Spleen (tissue), 11 donors: ENCODE measurements around the gene CTNNB1. TPM values are rescaled to one million over a fixed set of nuclear protein-coding genes. Genes with fewer than 3 reads are reported as not detected.

Experiments
- DNase-seq: peaks from one replicate; pipeline ENCODE4 v3.0.0-alpha.2; 2020
- H3K27ac ChIP-seq, 8 donors: fragments of 200-600 bp; sonication (generic) in 7 of 8; 1 replicate in 4 of 8; 2 replicates in 4 of 8; pipeline versions ENCODE4 v1.5.0 to v1.8.0; 2016 to 2021; ENCODE audit warnings: inconsistent platforms in 4 of 8, mild to moderate bottlenecking in 4 of 8, moderate library complexity in 1 of 8
- H3K27me3 ChIP-seq, 7 donors: fragments of 200-600 bp; sonication (generic) in 6 of 7; replicated peaks in 1 of 7; 1 replicate in 4 of 7; 2 replicates in 3 of 7; pipeline versions ENCODE4 v1.5.0 to v1.8.0; 2016 to 2021; ENCODE audit warnings: inconsistent platforms in 3 of 7, mild to moderate bottlenecking in 1 of 7
- H3K36me3 ChIP-seq, 6 donors: fragments of 200-600 bp; sonication (generic) in 5 of 6; 1 replicate in 4 of 6; 2 replicates in 2 of 6; pipeline versions ENCODE4 v1.5.0 to v1.8.0; 2016 to 2021; ENCODE audit warnings: inconsistent platforms in 2 of 6
- H3K4me1 ChIP-seq, 6 donors: fragments of 200-600 bp; sonication (generic) in 5 of 6; 1 replicate in 3 of 6; 2 replicates in 3 of 6; pipeline versions ENCODE4 v1.5.0 to v1.8.0; 2016 to 2021; ENCODE audit warnings: inconsistent platforms in 3 of 6
- H3K4me3 ChIP-seq, 8 donors: fragments of 200-600 bp; sonication (generic) in 7 of 8; 1 replicate in 4 of 8; 2 replicates in 4 of 8; pipeline versions ENCODE4 v1.5.0 to v1.8.0; 2016 to 2021; ENCODE audit warnings: inconsistent platforms in 4 of 8, mild to moderate bottlenecking in 4 of 8, moderate library complexity in 2 of 8
- H3K9me3 ChIP-seq, 8 donors: fragments of 200-600 bp; sonication (generic) in 7 of 8; 1 replicate in 4 of 8; 2 replicates in 4 of 8; pipeline versions ENCODE4 v1.5.0 to v1.8.0; 2016 to 2021; ENCODE audit warnings: inconsistent platforms in 4 of 8
- POLR2A ChIP-seq, 3 donors: fragments of 450-650 bp; IDR thresholded peaks; one replicate each; pipeline ENCODE4 v1.5.1; 2017; ENCODE audit warnings: antibody characterized with exemption in 3 of 3, mild to moderate bottlenecking in 1 of 3
- POLR2AphosphoS5 ChIP-seq, 3 donors: sonication (generic); formaldehyde crosslinking; IDR thresholded peaks; one replicate each; pipeline ENCODE4 v1.5.1; 2017; ENCODE audit warnings: antibody characterized with exemption in 3 of 3
- WGBS, 5 donors: extraction: QIAGEN DNeasy Blood & Tissue Kit in 3 of 5; methylation state at CpG; one replicate each; pipeline versions ENCODE4 v1.1.5 to v1.1.7; 2013 to 2018; 5-methylcytosine and 5-hydroxymethylcytosine counted together
- intact Hi-C: fragments of 100-400 bp; cut with DNase I; formaldehyde crosslinking; loops from one replicate; pipeline ENCODE4 v1.15.0; 2023; ENCODE audit warnings: low total_unique reads
- polyA plus RNA-seq, 3 donors: library from polyadenylated mRNA; stranded (reverse); fragments of 200-250 nt; gene quantifications; one replicate each; pipeline ENCODE4 v1.2.1, GENCODE V29; 2013
- small RNA-seq, 4 donors: library from RNA; depleted of rRNA; stranded (forward); fragments of <200 nt; gene quantifications; one replicate each; pipeline ENCODE3, GENCODE V24; 2016
- total RNA-seq, 7 donors: library from RNA; depleted of rRNA in 3 of 7; stranded (reverse); fragments of >200 nt in 3 of 7; fragmentation: NEBNext Ultra II Directional in 4 of 7; extraction: Animal tissue kit (Norgen Biotek cat#: 25700) in 4 of 7; gene quantifications; one replicate each; pipeline versions ENCODE4 v1.1.0 to v1.2.1, GENCODE V29; 2016 to 2021
- TF ChIP-seq, protein P1 (sequence below), 11 experiments: fragments of 200-600 bp in 7 of 11; fragments of 450-650 bp in 4 of 11; sonication (generic) in 4 of 11; IDR thresholded peaks in 8 of 11; conservative IDR thresholded peaks in 3 of 11; 1 replicate in 7 of 11; 2 replicates in 4 of 11; pipeline versions ENCODE4 v1.4.0 to v1.8.0; 2016 to 2021; ENCODE audit warnings: antibody characterized with exemption in 11 of 11, inconsistent platforms in 4 of 11, mild to moderate bottlenecking in 1 of 11
- donor health status: healthy with polysubstance abuse.
- donor health status: DM: no; HTN: no; CAD: no; lungs with moderate emphysema.
- donor health status: DM: no; HTN: no; CAD: no.
- donor health status: Bipolar disorder and iron deficiency.
- donor health status: healthy.
- donor health status: DM: no; HTN: no; CAD: no.
- donor health status: DM: yes; HTN: yes; CAD: no.

The CTNNB1 gene
- total and polyA plus RNA-seq, 10 donors = 48.6 to 347 (median 257) TPM

DNA sequence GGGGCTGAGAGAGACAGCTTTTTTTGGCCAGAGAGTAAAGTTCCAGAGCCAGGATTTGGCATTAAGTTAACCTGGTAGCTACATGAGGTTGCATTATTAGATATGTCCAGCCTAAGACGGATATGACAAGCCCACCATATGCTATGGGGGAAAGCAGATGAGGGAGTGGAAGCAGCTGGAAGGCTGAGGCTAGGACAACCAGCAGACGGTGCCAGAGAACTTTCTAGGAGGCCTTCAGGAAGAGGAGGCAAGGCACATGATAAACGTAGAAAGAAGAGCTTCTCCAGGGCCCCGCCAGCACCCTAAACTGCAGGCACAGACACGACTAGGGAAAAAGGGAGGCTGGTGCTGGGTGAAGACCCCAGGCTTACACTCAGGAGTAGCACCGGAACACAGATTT lies 87.0 kb downstream of the CTNNB1 start:
- Histone ChIP-seq H3K4me1 (peaks cover 0 to 4% (median 0%) of the 10 kb centered on the region in 6 donors), H3K4me3 (no peak overlapping the region), H3K36me3 (no peaks in the 10 kb centered on the region), H3K27ac (no peak overlapping the region), H3K27me3 (no peaks in the 10 kb centered on the region), H3K9me3 (peaks cover 0 to 11% (median 0%) of the 10 kb centered on the region in 8 donors)
- no peak for TF ChIP-seq POLR2A (IDR thresholded peaks at IDR 0.05)
- TF ChIP-seq, protein P1, sequence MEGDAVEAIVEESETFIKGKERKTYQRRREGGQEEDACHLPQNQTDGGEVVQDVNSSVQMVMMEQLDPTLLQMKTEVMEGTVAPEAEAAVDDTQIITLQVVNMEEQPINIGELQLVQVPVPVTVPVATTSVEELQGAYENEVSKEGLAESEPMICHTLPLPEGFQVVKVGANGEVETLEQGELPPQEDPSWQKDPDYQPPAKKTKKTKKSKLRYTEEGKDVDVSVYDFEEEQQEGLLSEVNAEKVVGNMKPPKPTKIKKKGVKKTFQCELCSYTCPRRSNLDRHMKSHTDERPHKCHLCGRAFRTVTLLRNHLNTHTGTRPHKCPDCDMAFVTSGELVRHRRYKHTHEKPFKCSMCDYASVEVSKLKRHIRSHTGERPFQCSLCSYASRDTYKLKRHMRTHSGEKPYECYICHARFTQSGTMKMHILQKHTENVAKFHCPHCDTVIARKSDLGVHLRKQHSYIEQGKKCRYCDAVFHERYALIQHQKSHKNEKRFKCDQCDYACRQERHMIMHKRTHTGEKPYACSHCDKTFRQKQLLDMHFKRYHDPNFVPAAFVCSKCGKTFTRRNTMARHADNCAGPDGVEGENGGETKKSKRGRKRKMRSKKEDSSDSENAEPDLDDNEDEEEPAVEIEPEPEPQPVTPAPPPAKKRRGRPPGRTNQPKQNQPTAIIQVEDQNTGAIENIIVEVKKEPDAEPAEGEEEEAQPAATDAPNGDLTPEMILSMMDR (IDR thresholded peaks at IDR 0.05 in 8 of 11, conservative IDR thresholded peaks at IDR 0.05 in 3 of 11) = no peak
- no peak for TF ChIP-seq POLR2AphosphoS5 (IDR thresholded peaks at IDR 0.05)
- DNase-seq = no peak
- intact Hi-C loops = no loop called here
- WGBS, 5 donors = 70 to 89% (median 77%) methylated on average over 6 of the region's 6 CpGs

DNA sequence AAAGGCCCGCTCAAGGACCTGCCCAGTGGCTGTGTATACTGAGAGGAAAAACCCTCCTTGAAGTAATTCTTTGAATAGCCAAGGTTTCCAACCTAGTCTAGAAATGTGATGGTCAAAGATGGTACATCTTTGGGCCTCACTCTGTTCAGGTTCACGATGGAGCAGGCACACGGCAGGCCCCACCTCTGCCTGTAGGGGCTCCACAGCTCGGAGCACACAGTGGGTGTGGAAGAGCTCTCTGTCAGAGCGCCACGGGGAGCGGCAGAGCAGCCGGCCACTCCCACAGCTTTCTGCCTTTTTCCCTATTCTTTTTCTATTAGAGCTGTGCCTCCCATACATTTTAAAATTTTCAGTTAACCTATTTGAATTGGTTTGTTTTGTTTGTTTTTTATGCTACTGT lies 89.5 kb downstream of the CTNNB1 start:
- peaks cover 0 to 3% (median 0%) of the 10 kb centered on the region in 8 donors for H3K9me3 ChIP-seq
- no peak overlapping the region for H3K4me3 ChIP-seq
- TF ChIP-seq, protein P1 (IDR thresholded peaks at IDR 0.05 in 8 of 11, conservative IDR thresholded peaks at IDR 0.05 in 3 of 11) = no peak
- TF ChIP-seq POLR2A (IDR thresholded peaks at IDR 0.05) = no peak
- no peak for TF ChIP-seq POLR2AphosphoS5 (IDR thresholded peaks at IDR 0.05)
- no peaks in the 10 kb centered on the region for H3K27me3 ChIP-seq
- H3K4me1 ChIP-seq = peaks cover 0 to 5% (median 0%) of the 10 kb centered on the region in 6 donors
- WGBS, 5 donors = 95 to 97% (median 96%) methylated on average over 8 of the region's 8 CpGs
- intact Hi-C loops = no loop called here
- no peak overlapping the region for H3K27ac ChIP-seq
- H3K36me3 ChIP-seq = no peaks in the 10 kb centered on the region
- no peak for DNase-seq

Small RNAs within 50 kb of the gene (small RNA-seq; reads per million reads assigned to genes)
- 0 reads per million in 4 donors for gene MRPS31P1
